ENCODE results near the gene DGKG.

GRCh38 chr3:186200726-186201125 lies 161.3 kb downstream of the DGKG start:
- no peak for TF ChIP-seq POLR2AphosphoS5 (IDR thresholded peaks at IDR 0.05; ENCODE audit: borderline replicate concordance, low read depth, low read length)
- no peak for TF ChIP-seq EZH2 (IDR thresholded peaks at IDR 0.05)
- no peak for TF ChIP-seq FOXP2 (optimal IDR thresholded peaks at IDR 0.05; ENCODE audit: control extremely low read depth, extremely low read length, insufficient read depth)

Measured in SK-N-MC (cell line).